ENCODE data around the gene MTERF2.

Gene MTERF2

GRCh38 chr12:106994579-106995220 lies 7.8 kb upstream of the MTERF2 start:
- DNase-seq (ENCODE audit: low read depth in 3 of 3): no peak

- no peak for DNase-seq (ENCODE audit: low read depth in 3 of 3)
Observed at GRCh38 chr12:106987846-106988245, 900 bp upstream of the MTERF2 start.

- no peak for DNase-seq (ENCODE audit: low read depth in 3 of 3)
Observed at GRCh38 chr12:106986135-106986534, 811 bp downstream of the MTERF2 start.

- DNase-seq (ENCODE audit: low read depth in 3 of 3): no peak
Observed at GRCh38 chr12:106985479-106985878, 1.5 kb downstream of the MTERF2 start.

- no peak for DNase-seq (ENCODE audit: low read depth in 3 of 3)
Observed at GRCh38 chr12:106984588-106985137, 2.3 kb downstream of the MTERF2 start.

GRCh38 chr12:106982229-106982628 lies 4.7 kb downstream of the MTERF2 start:
- no peak for DNase-seq (ENCODE audit: low read depth in 3 of 3)

- no peak for DNase-seq (ENCODE audit: low read depth in 3 of 3)
Observed at GRCh38 chr12:106981788-106982187, 5.2 kb downstream of the MTERF2 start.

GRCh38 chr12:106980944-106981343 lies 6.0 kb downstream of the MTERF2 start:
- no peak for DNase-seq (ENCODE audit: low read depth in 3 of 3)

GRCh38 chr12:106978035-106978800 lies 8.7 kb downstream of the MTERF2 start:
- no peak for DNase-seq (ENCODE audit: low read depth in 3 of 3)

GRCh38 chr12:106976668-106977067 lies 10.3 kb downstream of the MTERF2 start:
- DNase-seq (ENCODE audit: low read depth in 3 of 3): no peak

- DNase-seq (ENCODE audit: low read depth in 3 of 3): no peak
Observed at GRCh38 chr12:106975993-106976658, 10.8 kb downstream of the MTERF2 start.

- DNase-seq (ENCODE audit: low read depth in 3 of 3): no peak
Observed at GRCh38 chr12:106975098-106975497, 11.8 kb downstream of the MTERF2 start.

GRCh38 chr12:106974511-106974910 lies 12.4 kb downstream of the MTERF2 start:
- DNase-seq (ENCODE audit: low read depth in 3 of 3): no peak

- DNase-seq (ENCODE audit: low read depth in 3 of 3): no peak
Observed at GRCh38 chr12:106973545-106973944, 13.4 kb downstream of the MTERF2 start.

- DNase-seq (ENCODE audit: low read depth in 3 of 3): no peak
Observed at GRCh38 chr12:106971065-106971464, 15.9 kb downstream of the MTERF2 start.

- no peak for DNase-seq (ENCODE audit: low read depth in 3 of 3)
Observed at GRCh38 chr12:106964526-106964925, 22.4 kb downstream of the MTERF2 start.

GRCh38 chr12:106962286-106962685 lies 24.7 kb downstream of the MTERF2 start:
- no peak for DNase-seq (ENCODE audit: low read depth in 3 of 3)

GRCh38 chr12:106960443-106960842 lies 26.5 kb downstream of the MTERF2 start:
- DNase-seq (ENCODE audit: low read depth in 3 of 3): no peak

- DNase-seq (ENCODE audit: low read depth in 3 of 3): no peak
Observed at GRCh38 chr12:106957583-106957982, 29.4 kb downstream of the MTERF2 start.

GRCh38 chr12:106956048-106956578 lies 30.8 kb downstream of the MTERF2 start:
- peak in 1 of 3 donors; percentile 52 for DNase-seq (ENCODE audit: low read depth in 3 of 3)

GRCh38 chr12:106955377-106956047 lies 31.4 kb downstream of the MTERF2 start, which contains the start of gene TMEM263:
Gene TMEM263, plus strand, starts transcription at chr12:106955907. Its CDS starts 11,210 bp downstream, at chr12:106967117.
- DNase-seq (ENCODE audit: low read depth in 3 of 3): peak; percentile 75 to 86 (median 83)

All from stimulated activated CD4-positive, alpha-beta T cell treated with anti-CD3 and anti-CD28 coated beads, TNF-alpha, amount 100 ng/mL, for 48 hours (primary cell).